ENCODE data around the gene RHBDL1. TPM values are rescaled to one million over a fixed set of nuclear protein-coding genes. Genes with fewer than 3 reads are reported as not detected.

Gene RHBDL1
- total and polyA plus RNA-seq, 2 experiments from 2014 or later, result 3.4 to 4.2 TPM

DNA sequence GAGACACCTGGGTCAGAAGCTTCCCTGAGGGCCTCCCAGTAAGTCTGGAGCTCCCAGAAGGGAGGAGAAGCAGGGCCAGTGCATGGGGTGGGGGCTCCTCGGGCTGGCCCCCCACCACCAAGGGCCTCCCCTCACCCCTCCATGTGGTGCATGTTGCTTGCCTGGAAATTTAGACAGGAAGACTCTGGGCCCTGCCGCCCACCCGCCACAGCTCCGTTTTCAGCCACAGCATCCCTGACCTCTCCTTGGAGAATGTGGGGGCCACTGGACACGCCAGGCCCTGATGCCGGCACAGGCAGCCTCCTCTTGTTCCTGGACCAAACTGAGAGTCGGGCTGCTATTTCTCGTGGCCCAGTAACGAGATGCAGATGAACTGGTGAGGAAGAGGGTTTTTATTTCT, 36.6 kb upstream of the RHBDL1 start:
- H3K36me3 ChIP-seq (replicated peaks; ENCODE audit: insufficient read depth, low read depth), result no peaks in the 10 kb centered on the region
- no peak overlapping the region for H2AFZ ChIP-seq
- H3K79me2 ChIP-seq, result peaks cover 27% of the 10 kb centered on the region
- no peak for DNase-seq (ENCODE audit: low spot score)
- 71% methylated on average over 9 of the region's 9 CpGs for WGBS (ENCODE audit: low lambda C conversion rate, missing lambda C conversion rate)
- H3K9me2 ChIP-seq (replicated peaks; ENCODE audit: insufficient read depth), result no peaks in the 10 kb centered on the region
- no peak for TF ChIP-seq EZH2phosphoT487 (IDR thresholded peaks at IDR 0.05; ENCODE audit: low read depth, severe bottlenecking, unreplicated experiment)
- no peak for TF ChIP-seq CTCF (IDR thresholded peaks at IDR 0.05; ENCODE audit: poor library complexity)
- TF ChIP-seq EZH2 (IDR thresholded peaks at IDR 0.05; ENCODE audit: borderline replicate concordance), result no peak
- no peaks in the 10 kb centered on the region for H3K27me3 ChIP-seq
- H4K20me1 ChIP-seq (ENCODE audit: insufficient read depth, poor library complexity, severe bottlenecking), result no peaks in the 10 kb centered on the region
- peaks cover 28% of the 10 kb centered on the region for H3K4me1 ChIP-seq (ENCODE audit: insufficient read depth)
- H3K4me2 ChIP-seq, result no peak overlapping the region
- H3K4me3 ChIP-seq, result no peak overlapping the region
- H3K27ac ChIP-seq, result no peak overlapping the region
- H3K9me3 ChIP-seq (ENCODE audit: low read depth), result no peaks in the 10 kb centered on the region

DNA sequence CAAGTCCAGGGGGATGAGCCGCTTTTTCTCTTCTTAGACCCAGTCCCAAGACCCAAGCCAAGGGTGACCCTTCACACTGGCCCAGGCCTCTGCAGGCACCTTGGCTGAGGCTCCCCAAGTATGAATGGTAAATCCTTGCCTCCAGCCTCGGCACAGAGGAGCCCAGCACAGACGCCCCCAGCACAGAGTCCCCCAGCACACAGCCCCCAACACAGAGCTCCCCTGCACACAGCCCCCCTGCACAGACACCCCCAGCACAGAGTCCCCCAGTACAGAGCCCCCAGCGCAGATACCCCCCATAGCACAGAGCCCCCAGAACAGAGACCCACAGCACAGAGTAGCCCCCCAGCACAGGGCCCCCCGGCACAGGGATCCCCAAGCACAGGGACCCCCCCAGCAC, 34.9 kb upstream of the RHBDL1 start:
- no peaks in the 10 kb centered on the region for H3K9me2 ChIP-seq (replicated peaks; ENCODE audit: insufficient read depth)
- no peak for DNase-seq (ENCODE audit: low spot score)
- H3K4me3 ChIP-seq, result no peak overlapping the region
- H3K79me2 ChIP-seq, result peaks cover 35% of the 10 kb centered on the region
- no peak overlapping the region for H2AFZ ChIP-seq
- H3K27ac ChIP-seq, result no peak overlapping the region
- H4K20me1 ChIP-seq (ENCODE audit: insufficient read depth, poor library complexity, severe bottlenecking), result no peaks in the 10 kb centered on the region
- 91% methylated on average over 4 of the region's 5 CpGs for WGBS (ENCODE audit: low lambda C conversion rate, missing lambda C conversion rate)
- peak overlapping the region; percentile 97 for H3K4me2 ChIP-seq
- H3K36me3 ChIP-seq (replicated peaks; ENCODE audit: insufficient read depth, low read depth), result no peaks in the 10 kb centered on the region
- TF ChIP-seq CTCF (IDR thresholded peaks at IDR 0.05; ENCODE audit: poor library complexity), result no peak
- TF ChIP-seq EZH2 (IDR thresholded peaks at IDR 0.05; ENCODE audit: borderline replicate concordance), result no peak
- TF ChIP-seq EZH2phosphoT487 (IDR thresholded peaks at IDR 0.05; ENCODE audit: low read depth, severe bottlenecking, unreplicated experiment), result no peak
- no peaks in the 10 kb centered on the region for H3K9me3 ChIP-seq (ENCODE audit: low read depth)
- H3K4me1 ChIP-seq (ENCODE audit: insufficient read depth), result peaks cover 38% of the 10 kb centered on the region
- H3K27me3 ChIP-seq, result no peaks in the 10 kb centered on the region

- Histone ChIP-seq H3K79me2 (peaks cover 40% of the 10 kb centered on the region), H3K36me3 (replicated peaks; ENCODE audit: insufficient read depth, low read depth) (no peaks in the 10 kb centered on the region), H3K27ac (peak within 1 kb of the TSS; percentile 94), H2AFZ (peak within 1 kb of the TSS; percentile 81), H4K20me1 (ENCODE audit: insufficient read depth, poor library complexity, severe bottlenecking) (no peaks in the 10 kb centered on the region), H3K9me3 (ENCODE audit: low read depth) (no peaks in the 10 kb centered on the region), H3K9me2 (replicated peaks; ENCODE audit: insufficient read depth) (no peaks in the 10 kb centered on the region), H3K27me3 (no peaks in the 10 kb centered on the region), H3K4me2 (peak within 1 kb of the TSS; percentile 97), H3K4me3 (peak within 1 kb of the TSS; percentile 54), H3K4me1 (ENCODE audit: insufficient read depth) (peaks cover 47% of the 10 kb centered on the region)
- no peak for TF ChIP-seq EZH2phosphoT487 (IDR thresholded peaks at IDR 0.05; ENCODE audit: low read depth, severe bottlenecking, unreplicated experiment)
- no peak for TF ChIP-seq EZH2 (IDR thresholded peaks at IDR 0.05; ENCODE audit: borderline replicate concordance)
- no peak for TF ChIP-seq CTCF (IDR thresholded peaks at IDR 0.05; ENCODE audit: poor library complexity)
- 1% methylated on average over 37 of the region's 81 CpGs for WGBS (ENCODE audit: low lambda C conversion rate, missing lambda C conversion rate)
- DNase-seq (ENCODE audit: low spot score), result peak; percentile 95
These were observed 33.9 kb upstream of the RHBDL1 start, which contains the start of gene MCRIP2 for GRCh38 chr16:641326-642188. Gene MCRIP2, plus strand, starts transcription at chr16:641828. Its CDS starts 164 bp downstream, at chr16:641992.

All from hepatocyte (in vitro differentiated cells).